ENCODE data around the gene PCCA. TPM values are rescaled to one million over a fixed set of nuclear protein-coding genes. Genes with fewer than 3 reads are reported as not detected.

Gene PCCA
- total and polyA plus RNA-seq, 2 of the 13 experiments (the other 11 are each of a cell fraction or from before 2014, with no cell fraction given): 15.0 to 32.2 TPM

GRCh38 chr13:100525453-100526317 is 436.8 kb downstream of the PCCA start (continued):
- TF ChIP-seq ZNF800 (CRISPR knock-in tag; IDR thresholded peaks at IDR 0.05) (no peak), POGZ (CRISPR knock-in tag; IDR thresholded peaks at IDR 0.05) (peak; percentile 47; the same call in 1 of the 2 replicates), FOXA3 (CRISPR knock-in tag; IDR thresholded peaks at IDR 0.05) (no peak), ZNF207 (IDR thresholded peaks at IDR 0.05; ENCODE audit: borderline replicate concordance) (no peak), YEATS4 (CRISPR knock-in tag; IDR thresholded peaks at IDR 0.05; ENCODE audit: borderline replicate concordance) (peak; percentile 43; the same call in 1 of the 2 replicates), KLF11 (CRISPR knock-in tag; IDR thresholded peaks at IDR 0.05) (no peak), E2F1 (CRISPR knock-in tag; IDR thresholded peaks at IDR 0.05) (no peak), IKZF1 (IDR thresholded peaks at IDR 0.05) (no peak), TFDP2 (CRISPR knock-in tag; IDR thresholded peaks at IDR 0.05) (no peak), TEAD3 (CRISPR knock-in tag; optimal IDR thresholded peaks at IDR 0.05; ENCODE audit: borderline replicate concordance) (peak; percentile 61), MXD1 (CRISPR knock-in tag; IDR thresholded peaks at IDR 0.05) (no peak), KDM4B (CRISPR knock-in tag; IDR thresholded peaks at IDR 0.05) (no peak), RERE (CRISPR knock-in tag; IDR thresholded peaks at IDR 0.05; ENCODE audit: low read depth) (no peak), ZNF503 (CRISPR knock-in tag; IDR thresholded peaks at IDR 0.05) (no peak), TARDBP (CRISPR knock-in tag; IDR thresholded peaks at IDR 0.05) (peak; percentile 53; the same call in 1 of the 2 replicates)
